Left cardiac atrium (tissue), 4 donors: Measurements from ENCODE around the gene GCNT2. TPM values are rescaled to one million over a fixed set of nuclear protein-coding genes. Genes with fewer than 3 reads are reported as not detected.
"Not testable (repeated sequence)": the region's sequence is repeated elsewhere in the genome, so short reads cannot be mapped to it uniquely, and the experiment has no call there.

Experiments
- ATAC-seq, 2 donors: fragments of 200-7000 bp; cut with Tn5 transposase; one replicate each; pipeline ENCODE4 v1.9.1; 2020; ENCODE audit warnings: mild to moderate bottlenecking in 2 of 2, moderate library complexity in 2 of 2
- DNase-seq: peaks from one replicate; pipeline ENCODE4 v3.0.0-alpha.2; 2020
- intact Hi-C, 2 donors: fragments of 100-400 bp; cut with DNase I; formaldehyde crosslinking; loops; one replicate each; pipeline versions ENCODE4 v1.14.1 to v1.15.1; 2022 to 2023
- long read RNA-seq: library from polyadenylated mRNA; unstranded; transcript quantifications from one replicate; pipeline ENCODE4 v2.0.0, GENCODE V29; 2021
- total RNA-seq, 2 donors: library from RNA; stranded (reverse); fragmentation: NEBNext Ultra II Directional; extraction: Animal tissue kit (Norgen Biotek cat#: 25700); gene quantifications; one replicate each; pipeline ENCODE4 v1.2.1, GENCODE V29; 2021
- donor health status: DM: no; HTN: yes; CAD: no.
- donor health status: DM: no; HTN: yes; CAD: no; lungs with severe emphysema.
- donor health status: DM: yes; HTN: yes; CAD: no.
- donor health status: Dilated cardiomyopathy.

Gene GCNT2
- 1 to 10 TPM; 3.5 to 4.1 TPM for total RNA-seq
- long read RNA-seq, result 0 reads

DNA sequence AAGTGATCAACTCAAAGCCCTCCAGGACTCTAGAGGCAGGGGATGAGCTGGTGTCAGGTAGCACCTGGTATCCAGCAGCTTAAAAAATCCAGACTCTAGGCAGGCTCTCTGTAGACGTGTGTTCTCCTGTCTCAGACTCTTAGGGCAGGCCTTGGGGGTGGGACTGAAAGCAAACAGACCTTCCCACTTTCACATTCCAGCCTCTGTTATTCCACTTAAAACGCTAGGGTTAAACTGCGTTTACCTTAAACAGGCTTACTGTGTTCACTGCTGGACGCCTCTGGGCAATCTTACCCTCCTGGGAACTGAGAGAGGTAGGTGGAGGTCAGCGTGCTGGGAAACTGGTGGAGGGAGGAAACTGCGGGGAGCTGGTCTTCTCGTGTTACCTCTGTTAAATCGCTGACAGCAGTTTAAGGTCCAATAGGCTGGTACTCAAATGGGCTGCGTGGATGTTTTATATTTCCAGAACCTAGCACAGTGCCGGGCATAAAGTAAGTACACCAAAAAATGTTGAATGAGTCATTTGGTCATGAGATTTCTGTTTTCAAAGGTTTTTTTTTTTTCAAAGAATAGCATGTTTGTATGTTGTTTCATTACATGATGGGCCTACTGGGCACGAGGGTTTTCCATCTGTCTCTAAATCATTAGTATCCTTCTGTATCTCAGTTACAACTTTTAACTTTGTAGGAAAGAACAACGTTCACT is at the start of gene GCNT2:
Gene GCNT2 (plus strand): TSS at position 248 of the 705 bp plus-strand sequence. CDS start 7,561 bp downstream, outside the sequence.
- ATAC-seq (peak; percentile 71 to 90), DNase-seq (no peak)
- intact Hi-C loops, result no loop called here

DNA sequence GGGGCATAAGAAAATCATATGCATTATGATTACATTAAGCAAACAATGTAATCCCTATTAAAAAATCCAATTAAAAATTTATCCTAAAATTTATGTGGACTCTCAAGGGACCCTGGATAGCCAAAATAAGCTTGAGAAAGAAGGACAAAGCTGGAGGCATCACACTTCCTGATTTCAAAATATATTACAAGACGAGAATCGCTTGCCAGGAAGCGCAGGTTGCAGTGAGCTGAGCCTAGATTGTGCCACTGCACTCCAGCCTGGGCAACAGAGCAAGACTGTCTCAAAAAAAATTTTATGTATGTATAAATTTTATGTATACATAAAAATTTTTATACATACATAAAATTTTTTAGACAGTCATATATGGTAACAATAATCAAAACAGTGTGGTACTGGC is 48.5 kb upstream of the GCNT2 start:
- no peak for ATAC-seq
- intact Hi-C loops, result loop anchor here (10.0 kb wide), 2 partner anchors 332 to 592 kb away; no protein-coding TSS in a partner anchor
- no peak for DNase-seq

DNA sequence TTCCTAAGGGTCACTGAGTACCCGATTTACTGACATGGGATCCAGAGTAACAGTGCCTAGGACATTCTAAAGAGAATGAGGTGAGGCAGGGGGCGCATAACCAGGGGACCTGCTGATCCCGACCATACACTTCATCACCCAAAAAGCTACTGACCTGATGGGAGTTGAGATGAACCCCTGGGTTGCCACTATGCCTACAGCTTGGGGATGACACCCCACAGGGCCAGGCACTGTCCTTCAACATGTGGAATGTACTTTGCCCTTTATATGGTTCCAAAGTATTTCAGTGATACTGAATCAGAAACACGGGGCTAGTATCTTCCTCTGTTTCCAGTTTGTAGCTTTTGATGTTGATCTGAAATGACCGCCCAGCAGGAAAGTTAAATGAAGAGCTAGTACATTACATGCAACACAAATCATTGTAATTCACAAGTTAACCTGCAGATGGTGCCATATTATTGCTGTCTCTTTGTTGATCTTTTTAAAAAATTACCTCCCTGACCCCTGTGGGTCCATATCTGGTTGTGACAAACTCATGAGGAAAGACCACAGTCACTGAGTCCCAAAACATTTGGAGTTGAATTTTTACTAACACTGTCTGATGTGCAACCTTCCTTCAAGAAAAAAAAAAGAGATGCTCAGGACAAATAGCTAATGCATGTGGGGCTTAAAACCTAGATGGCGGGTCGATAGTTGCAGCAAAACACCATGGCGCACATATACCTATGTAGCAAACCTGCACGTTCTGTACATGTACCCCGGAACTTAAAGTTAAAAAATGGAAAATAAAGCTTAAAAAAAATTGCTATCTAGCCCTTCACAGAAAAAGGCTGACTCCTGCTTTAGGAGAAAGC is 42.7 kb upstream of the GCNT2 start:
- ATAC-seq (peak in 1 of 2 donors; percentile 49), DNase-seq (no peak)
- intact Hi-C loops, result loop anchor here (2.0 to 10.0 kb wide), 3 partner anchors 322 to 586 kb away; no protein-coding TSS in a partner anchor

DNA sequence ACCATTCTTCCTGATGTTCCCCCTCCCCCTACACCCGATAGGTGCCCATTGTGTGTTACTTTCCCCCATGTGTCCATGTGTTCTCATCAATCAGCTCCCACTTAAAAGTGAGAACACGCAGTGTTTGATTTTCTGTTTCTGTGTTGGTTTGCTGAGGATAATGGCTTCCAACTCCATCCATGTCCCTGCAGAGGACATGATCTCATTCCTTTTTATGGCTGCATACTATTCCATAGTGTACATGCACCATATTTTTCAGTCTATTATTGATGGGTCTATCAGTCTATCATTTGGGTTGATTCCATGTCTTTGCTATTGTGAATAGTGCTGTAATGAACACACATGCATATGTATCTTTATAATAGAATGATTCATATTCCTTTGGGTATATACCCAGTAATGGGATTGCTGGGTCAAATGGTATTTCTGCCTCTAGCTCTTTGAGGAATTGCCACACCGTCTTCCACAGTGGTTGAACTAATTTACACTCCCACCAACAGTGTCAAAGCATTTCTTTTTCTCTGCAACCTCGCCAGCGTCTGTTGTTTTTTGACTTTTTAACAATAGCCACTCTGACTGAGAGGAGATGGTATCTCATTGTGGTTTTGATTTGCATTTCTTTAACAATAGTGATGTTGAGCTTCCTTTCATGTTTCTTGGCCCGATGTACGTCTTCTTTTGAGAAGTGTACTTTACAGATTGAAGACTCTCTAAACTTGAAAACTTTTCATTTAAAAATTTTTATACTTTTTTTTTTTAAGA is 41.0 kb upstream of the GCNT2 start:
- DNase-seq (no peak), ATAC-seq (no peak)
- intact Hi-C loops, result loop anchor here (2.0 to 10.0 kb wide), 3 partner anchors 321 to 585 kb away; no protein-coding TSS in a partner anchor

DNA sequence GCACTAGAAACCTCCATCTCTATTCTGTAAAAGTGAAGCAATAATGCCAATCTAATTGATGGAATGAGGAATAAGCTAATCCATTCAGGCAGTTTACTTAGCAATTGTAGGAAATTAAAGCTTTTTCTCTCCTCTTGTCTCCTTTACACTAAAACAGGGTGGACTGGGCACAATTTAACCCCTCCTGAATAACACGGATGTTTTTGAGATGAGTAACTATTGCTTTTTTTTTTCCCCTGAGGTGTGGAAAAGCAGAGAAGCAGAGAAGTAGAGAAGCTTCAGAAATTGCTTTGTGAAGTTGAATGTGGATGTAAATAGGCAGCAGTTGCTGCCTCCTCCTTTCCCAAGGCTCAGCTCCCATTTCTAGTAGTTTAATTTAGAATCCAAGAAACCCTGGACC is 40.0 kb upstream of the GCNT2 start:
- no peak for DNase-seq
- no peak for ATAC-seq
- intact Hi-C loops, result no loop called here

DNA sequence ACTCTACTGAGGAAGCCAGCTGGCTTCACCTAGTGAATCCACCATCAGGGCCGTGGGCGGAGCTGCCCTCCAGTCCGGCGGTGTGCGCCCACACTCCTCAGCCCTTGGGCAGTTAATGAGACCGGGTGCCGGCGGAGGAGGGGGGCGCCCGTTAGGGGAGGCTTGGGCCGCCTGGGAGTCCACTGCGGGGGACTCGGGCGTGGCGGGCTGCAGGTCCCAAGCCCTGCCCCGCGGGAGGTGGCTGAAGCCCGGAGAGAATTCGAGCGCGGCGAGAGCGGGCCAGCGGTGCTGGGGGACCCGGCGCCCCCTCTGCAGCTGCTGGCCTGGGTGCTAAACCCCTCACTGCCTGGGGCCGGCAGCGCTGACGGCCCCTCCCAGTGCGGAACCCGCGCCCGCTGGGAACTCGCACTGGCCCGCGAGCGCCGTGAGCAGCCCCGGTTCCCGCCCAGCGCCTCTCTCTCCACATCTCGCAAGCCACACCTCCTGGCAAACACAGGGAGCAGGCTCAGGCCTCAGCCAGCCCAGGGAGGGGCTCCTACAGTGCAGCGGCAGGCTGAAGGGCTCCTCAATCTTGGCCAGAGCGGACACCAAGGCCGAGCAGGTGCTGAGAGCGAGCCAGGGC is 38.4 kb upstream of the GCNT2 start:
- intact Hi-C loops, result no loop called here
- ATAC-seq (no peak), DNase-seq (no peak)

DNA sequence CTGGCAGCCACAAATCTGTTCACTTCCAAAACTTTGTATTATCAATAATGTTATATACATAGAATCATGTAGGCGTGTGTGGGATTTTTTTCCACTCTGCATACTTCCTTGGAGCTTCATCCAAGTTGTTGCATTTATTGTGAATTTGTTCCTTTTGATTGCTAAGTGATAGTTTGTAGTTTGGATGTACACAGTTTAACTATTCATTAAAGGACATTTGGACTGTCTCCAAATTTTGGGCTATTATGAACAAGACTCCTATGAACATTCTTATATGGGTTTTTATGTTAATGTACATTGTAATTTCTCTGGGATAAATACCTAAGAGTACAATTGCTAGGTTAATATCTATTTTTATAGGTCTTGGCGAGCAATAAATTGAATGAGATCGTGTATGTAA is 36.2 kb upstream of the GCNT2 start:
- ATAC-seq, result no peak
- no peak for DNase-seq
- intact Hi-C loops, result no loop called here

DNA sequence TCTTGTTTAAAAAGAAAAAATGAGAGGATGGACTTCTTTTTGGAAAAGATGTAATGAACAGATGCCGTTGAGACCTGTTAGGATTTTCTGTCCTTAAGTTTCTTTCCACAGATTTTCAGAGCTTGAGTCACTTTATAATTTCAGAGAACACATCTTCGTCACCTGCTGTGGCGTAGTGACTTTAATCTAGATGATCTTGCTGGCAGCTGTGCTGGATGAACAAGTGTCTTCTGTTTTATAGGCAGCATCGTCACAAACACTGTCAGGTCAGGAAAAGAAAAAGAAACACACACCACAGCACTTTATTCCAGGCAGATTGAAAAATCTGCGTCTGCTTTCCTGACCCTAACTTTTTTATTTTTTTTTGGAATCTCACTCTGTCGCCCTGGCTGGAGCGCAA is 35.7 kb upstream of the GCNT2 start:
- DNase-seq (no peak), ATAC-seq (no peak)
- intact Hi-C loops, result no loop called here

DNA sequence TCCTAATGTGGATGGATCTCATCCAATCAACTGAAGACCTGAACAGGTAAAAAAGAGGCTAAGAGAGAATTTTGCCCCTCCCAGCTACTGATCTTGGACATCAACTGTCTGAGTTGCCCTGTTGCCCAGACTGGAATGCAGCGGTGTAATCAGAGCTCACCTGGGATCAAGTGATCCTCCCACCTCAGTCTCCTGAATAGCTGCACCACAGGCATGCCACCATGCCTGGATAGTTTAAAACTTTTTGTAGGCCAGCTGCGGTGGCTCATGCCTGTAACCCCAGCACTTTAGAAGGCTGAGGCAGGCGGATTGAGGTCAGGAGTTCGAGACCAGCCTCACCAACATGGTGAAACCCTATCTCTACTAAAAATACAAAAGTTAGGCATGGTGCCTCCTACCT is 34.9 kb upstream of the GCNT2 start:
- intact Hi-C loops, result no loop called here
- DNase-seq (no peak), ATAC-seq (no peak)

DNA sequence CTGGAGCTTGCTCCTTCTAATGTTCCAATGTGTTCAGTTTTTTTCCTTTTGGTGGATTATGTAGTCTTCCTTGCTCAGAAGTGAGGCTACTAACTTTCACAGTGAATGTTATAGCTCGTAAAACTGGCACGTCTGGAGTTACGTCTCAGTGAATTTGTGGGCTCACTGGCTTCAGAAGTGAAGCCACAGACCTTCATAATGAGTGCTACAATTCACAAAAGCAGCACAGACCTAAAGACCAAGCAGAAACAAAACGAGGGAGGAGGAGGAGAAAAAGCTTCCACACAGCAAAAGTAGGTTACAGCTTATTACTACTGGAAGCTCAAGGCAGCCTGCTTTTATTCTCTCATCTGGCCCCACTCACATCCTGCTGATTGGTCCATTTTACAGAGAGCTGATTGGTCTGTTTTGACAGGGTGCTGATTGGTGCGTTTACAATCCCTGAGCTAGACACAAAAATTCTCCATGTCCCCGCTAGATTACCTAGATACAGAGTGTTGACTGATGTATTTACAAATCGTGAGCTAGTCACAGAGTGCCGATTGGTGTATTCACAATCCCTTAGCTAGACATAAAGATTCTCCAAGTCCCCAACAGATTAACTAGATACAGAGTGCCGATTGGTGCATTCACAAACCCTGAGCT is 34.1 kb upstream of the GCNT2 start:
- ATAC-seq, intact Hi-C loops: not testable (repeated sequence)

DNA sequence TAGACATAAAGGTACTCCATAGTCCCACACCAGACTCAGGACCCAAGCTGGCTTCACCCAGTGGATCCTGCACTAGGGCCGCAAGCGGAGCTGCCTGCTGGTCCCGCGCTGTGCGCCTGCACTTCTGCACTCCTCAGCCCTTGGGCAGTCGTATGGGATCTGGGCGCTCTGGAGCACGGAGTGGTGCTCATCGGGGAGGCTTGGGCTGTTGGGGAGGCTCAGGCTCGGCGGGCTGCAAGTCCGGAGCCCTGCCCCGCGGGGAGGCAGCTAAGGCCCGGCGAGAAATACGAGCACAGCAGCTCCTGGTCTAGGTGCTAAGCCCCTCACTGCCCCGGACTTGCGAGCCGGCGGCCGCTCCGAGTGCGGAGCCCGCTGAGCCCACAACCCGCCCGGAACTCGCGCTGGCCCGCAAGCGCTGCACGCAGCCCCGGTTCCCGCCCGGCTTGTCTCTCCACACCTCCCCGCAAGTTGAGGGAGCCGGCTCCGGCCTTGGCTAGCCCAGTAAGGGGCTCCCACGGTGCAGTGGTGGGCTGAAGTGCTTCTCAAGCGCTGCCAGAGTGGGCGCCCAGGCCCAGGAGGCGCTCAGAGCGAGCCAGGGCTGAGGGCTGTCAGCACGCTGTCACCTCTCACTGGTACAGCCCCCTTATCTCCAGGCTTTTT is 33.4 kb upstream of the GCNT2 start:
- no peak for DNase-seq
- ATAC-seq, result no peak
- intact Hi-C loops, result no loop called here

More for the DNA sequence above, 34.1 kb upstream of the GCNT2 start:
- DNase-seq, result not testable (repeated sequence)

DNA sequence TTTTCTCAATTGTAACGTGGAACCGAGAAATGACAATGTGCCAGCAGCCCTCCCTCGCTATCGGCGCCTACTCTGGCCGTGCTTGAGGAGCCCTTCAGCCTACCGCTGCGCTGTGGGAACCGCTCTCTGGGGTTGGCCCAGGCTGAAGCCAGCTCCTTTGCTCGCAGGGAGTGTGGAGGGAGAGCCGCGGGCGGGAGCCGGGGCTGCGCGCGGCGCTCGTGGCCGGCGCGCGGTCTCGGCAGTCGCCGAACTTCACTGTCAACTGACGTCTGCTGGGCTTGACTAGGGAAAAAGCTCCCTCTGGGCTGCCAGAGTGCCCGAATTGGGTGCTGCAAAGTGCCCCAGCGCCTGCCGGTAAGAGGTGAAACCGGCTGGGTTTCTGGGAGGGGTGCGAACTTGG is 29.7 kb upstream of the GCNT2 start:
- no peak for DNase-seq
- intact Hi-C loops, result no loop called here
- ATAC-seq, result no peak

DNA sequence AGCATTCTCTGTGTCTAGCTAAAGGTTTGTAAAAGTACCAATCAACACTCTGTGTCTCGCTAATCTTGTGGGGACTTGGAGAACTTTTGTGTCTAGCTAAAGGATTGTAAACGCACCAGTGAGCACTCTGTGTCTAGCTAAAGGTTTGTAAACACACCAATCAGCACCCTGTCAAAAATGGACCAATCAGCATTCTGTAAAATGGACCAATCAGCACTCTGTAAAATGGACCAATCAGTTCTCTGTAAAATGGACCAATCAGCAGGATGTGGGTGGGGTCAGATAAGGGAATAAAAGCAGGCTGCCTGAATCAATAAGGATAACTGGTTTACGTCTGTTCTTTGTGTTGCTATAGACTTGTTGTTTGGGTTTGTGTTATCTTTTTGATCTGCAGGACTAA is 29.2 kb upstream of the GCNT2 start:
- intact Hi-C loops, ATAC-seq, DNase-seq: not testable (repeated sequence)

DNA sequence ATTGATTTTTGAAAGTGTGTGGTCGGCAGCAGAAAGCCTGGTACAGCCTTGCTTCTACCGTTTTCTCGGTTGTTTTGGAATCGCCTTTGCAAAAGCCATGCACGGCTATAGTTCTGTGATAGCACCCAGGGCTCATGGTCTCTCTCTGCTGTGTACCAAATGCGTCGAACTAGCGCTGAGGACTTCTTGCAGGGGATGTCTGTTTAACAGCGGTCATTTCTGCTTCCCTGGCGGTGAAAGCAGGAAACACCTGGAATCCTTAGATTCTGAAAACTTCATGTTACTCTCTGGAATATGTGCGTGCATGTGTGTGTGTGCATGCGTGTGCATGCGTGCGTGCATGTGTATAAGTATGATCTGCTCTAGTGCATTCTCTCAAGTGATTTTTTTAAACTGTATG is 26.1 kb upstream of the GCNT2 start:
- intact Hi-C loops, result no loop called here
- DNase-seq, result no peak
- ATAC-seq, result no peak

DNA sequence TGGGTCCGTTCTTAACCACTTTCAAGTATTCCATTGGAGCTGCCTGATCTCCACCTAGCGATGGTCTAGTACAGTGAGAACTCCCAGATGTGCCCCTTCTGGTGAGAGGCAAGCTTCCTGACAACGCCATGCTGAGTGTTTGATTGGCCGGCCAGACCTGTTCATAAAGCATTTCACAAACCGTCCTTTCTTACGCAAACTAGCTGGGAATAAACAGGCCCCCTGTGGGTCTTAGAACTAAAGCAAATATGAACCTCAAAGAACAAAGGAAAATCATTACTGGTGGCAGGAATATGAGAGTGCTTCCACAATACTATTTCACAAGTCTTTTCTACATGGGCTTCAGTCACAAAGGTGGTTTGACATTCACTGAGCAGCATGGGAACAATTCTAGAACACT is 15.6 kb upstream of the GCNT2 start:
- ATAC-seq (no peak), DNase-seq (no peak)
- intact Hi-C loops, result no loop called here

DNA sequence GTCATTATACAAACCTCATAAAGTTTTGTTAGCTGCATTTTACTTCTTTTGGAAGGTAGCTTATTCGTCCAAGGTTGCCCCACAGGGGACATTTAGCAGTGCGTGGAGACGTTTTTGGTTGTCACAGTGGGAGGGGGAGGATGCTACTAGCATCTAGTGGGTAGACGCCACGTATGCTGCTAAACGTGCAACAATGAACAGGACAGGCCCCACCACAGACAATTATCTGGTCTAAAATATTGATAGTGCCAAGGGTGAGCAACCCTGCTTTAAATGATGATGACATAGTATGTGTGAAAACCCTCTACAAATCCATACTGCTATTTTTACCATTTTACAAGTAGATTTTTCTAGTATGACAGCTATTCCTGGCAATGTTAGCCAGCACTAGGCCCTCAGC is 13.9 kb upstream of the GCNT2 start:
- ATAC-seq (no peak), DNase-seq (no peak)
- intact Hi-C loops, result no loop called here

DNA sequence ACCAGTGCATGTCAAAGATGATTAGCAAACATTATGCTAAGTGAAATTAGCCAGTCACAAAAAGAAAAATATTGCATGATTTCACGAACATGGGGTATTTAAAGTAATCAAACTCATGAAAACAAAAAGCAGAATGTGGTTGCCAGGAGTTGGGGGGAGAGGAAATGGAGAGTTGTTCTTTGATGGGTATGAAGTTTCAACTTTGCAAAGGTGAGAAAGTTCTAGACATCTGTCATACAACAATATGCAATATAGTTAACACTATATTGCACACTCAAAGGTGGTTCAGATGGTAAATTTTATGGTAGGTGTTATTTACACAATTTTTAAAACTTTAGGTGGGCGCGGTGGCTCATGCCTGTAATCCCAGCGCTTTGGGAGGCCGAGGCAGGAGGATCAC is 13.4 kb upstream of the GCNT2 start:
- no peak for ATAC-seq
- DNase-seq, result no peak
- intact Hi-C loops, result no loop called here
